Natural killer cell (primary cell): ENCODE measurements around the gene NKX2-4. TPM values are rescaled to one million over a fixed set of nuclear protein-coding genes. Genes with fewer than 3 reads are reported as not detected.

Source experiments
- ATAC-seq, 3 donors: fragments of 150-1000 bp in 2 of 3; fragments of 200-7000 bp in 1 of 3; cut with Tn5 transposase; 1 replicate in 1 of 3; 2 replicates in 2 of 3; pipeline ENCODE4 v1.10.0; 2021; ENCODE audit warnings: mild to moderate bottlenecking in 2 of 3, moderate library complexity in 2 of 3
- DNase-seq, 2 donors: peaks; one replicate each; pipeline versions ENCODE4 v3.0.0 to v3.0.0-alpha.2; 2013 to 2021; ENCODE audit warnings: mixed read lengths in 1 of 2
- H3K27ac ChIP-seq: one replicate; pipeline ENCODE4 v1.5.1; 2013; ENCODE audit warnings: mild to moderate bottlenecking, low read length
- H3K27me3 ChIP-seq: one replicate; pipeline ENCODE4 v1.6.1; 2013; ENCODE audit warnings: low read length; ENCODE audit not compliant: control insufficient read depth, insufficient read depth
- H3K36me3 ChIP-seq: one replicate; pipeline ENCODE4 v1.6.1; 2013; ENCODE audit warnings: low read length; ENCODE audit not compliant: control insufficient read depth, insufficient read depth
- H3K4me1 ChIP-seq: one replicate; pipeline ENCODE4 v1.6.1; 2013; ENCODE audit warnings: low read length; ENCODE audit not compliant: control insufficient read depth, insufficient read depth
- H3K4me3 ChIP-seq: one replicate; pipeline ENCODE4 v1.5.1; 2013; ENCODE audit warnings: low read length
- H3K9me3 ChIP-seq: one replicate; pipeline ENCODE4 v1.6.1; 2013; ENCODE audit warnings: low read length; ENCODE audit not compliant: control insufficient read depth, insufficient read depth
- H3K27ac Mint-ChIP-seq, 2 donors: one replicate each; pipeline ENCODE4 v1.8.0; 2022; ENCODE audit warnings: mild to moderate bottlenecking in 2 of 2, mixed read lengths in 2 of 2, moderate library complexity in 1 of 2
- H3K27me3 Mint-ChIP-seq, 2 donors: one replicate each; pipeline ENCODE4 v1.8.0; 2022; ENCODE audit warnings: low read depth in 2 of 2, mixed read lengths in 2 of 2
- H3K36me3 Mint-ChIP-seq: one replicate; pipeline ENCODE4 v1.8.0; 2022; ENCODE audit warnings: mixed read lengths
- H3K4me1 Mint-ChIP-seq, 2 donors: one replicate each; pipeline ENCODE4 v1.8.0; 2022; ENCODE audit warnings: mixed read lengths in 2 of 2
- H3K4me3 Mint-ChIP-seq: one replicate; pipeline ENCODE4 v1.8.0; 2022; ENCODE audit warnings: mild to moderate bottlenecking, moderate library complexity, mixed read lengths
- H3K9me3 Mint-ChIP-seq, 2 donors: one replicate each; pipeline ENCODE4 v1.8.0; 2022; ENCODE audit warnings: mixed read lengths in 2 of 2
- WGBS: methylation state at CpG from one replicate; pipeline ENCODE4 v1.1.7; 2013; ENCODE audit warnings: missing lambda C conversion rate; ENCODE audit not compliant: insufficient coverage; 5-methylcytosine and 5-hydroxymethylcytosine counted together
- intact Hi-C: fragments of 100-400 bp; cut with micrococcal nuclease; formaldehyde crosslinking; loops from one replicate; pipeline ENCODE4 v1.14.2; 2022
- total RNA-seq, 4 donors: library from RNA; stranded (reverse); fragments of 120-200 nt in 1 of 4; gene quantifications; one replicate each; pipeline versions ENCODE4 v1.2.3 to v1.2.4, GENCODE V29; 2013 to 2022
- TF ChIP-seq, protein P1 (sequence below): fragments of 200-600 bp; IDR thresholded peaks from one replicate; pipeline ENCODE4 v1.8.0; 2022; ENCODE audit warnings: antibody characterized with exemption

The NKX2-4 gene
- total RNA-seq, 3 donors from 2014 or later (not counting 1 experiment from before 2014, with no cell fraction given): not detected

DNA sequence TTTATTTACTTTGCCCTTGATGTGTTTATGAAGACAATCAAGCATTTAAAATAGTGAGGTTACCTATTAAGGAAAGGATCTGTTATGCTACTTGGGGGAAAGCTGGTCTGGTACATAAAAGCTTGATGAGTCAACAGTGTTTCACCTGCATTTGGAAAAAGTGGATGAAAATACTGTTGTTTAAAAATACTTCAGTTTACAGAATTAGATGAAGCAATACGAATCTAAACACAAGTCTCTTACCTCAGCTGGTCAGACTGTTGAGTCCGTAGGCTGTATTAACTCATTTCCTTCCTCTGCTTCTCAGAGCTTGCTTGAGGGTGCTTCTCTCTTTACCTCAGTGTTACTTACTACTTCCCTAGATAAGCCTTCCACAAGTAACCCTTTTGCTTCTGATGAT lies 36.1 kb downstream of the NKX2-4 start:
- TF ChIP-seq, protein P1, sequence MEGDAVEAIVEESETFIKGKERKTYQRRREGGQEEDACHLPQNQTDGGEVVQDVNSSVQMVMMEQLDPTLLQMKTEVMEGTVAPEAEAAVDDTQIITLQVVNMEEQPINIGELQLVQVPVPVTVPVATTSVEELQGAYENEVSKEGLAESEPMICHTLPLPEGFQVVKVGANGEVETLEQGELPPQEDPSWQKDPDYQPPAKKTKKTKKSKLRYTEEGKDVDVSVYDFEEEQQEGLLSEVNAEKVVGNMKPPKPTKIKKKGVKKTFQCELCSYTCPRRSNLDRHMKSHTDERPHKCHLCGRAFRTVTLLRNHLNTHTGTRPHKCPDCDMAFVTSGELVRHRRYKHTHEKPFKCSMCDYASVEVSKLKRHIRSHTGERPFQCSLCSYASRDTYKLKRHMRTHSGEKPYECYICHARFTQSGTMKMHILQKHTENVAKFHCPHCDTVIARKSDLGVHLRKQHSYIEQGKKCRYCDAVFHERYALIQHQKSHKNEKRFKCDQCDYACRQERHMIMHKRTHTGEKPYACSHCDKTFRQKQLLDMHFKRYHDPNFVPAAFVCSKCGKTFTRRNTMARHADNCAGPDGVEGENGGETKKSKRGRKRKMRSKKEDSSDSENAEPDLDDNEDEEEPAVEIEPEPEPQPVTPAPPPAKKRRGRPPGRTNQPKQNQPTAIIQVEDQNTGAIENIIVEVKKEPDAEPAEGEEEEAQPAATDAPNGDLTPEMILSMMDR: no peak

GRCh38 chr20:21360705-21361104 lies 36.6 kb downstream of the NKX2-4 start:
- ATAC-seq (no peak), DNase-seq (no peak)
- WGBS: no CpG with 5 or more reads among the region's 1 CpG
- Histone ChIP-seq H3K4me1 (no peaks in the 10 kb centered on the region), H3K27ac (no peak overlapping the region), H3K9me3 (no peaks in the 10 kb centered on the region), H3K27me3 (no peaks in the 10 kb centered on the region), H3K36me3 (peaks cover 72% of the 10 kb centered on the region), H3K4me3 (no peak overlapping the region)
- intact Hi-C loops: no loop called here
- H3K27me3 Mint-ChIP-seq: no peaks in the 10 kb centered on the region
- no peak overlapping the region for H3K4me3 Mint-ChIP-seq
- peak overlapping the region; percentile 10 to 47 for H3K27ac Mint-ChIP-seq
- TF ChIP-seq, protein P1: no peak
- H3K36me3 Mint-ChIP-seq: peaks cover 33% of the 10 kb centered on the region
- peaks cover 10 to 16% of the 10 kb centered on the region in 2 donors for H3K4me1 Mint-ChIP-seq
- no peaks in the 10 kb centered on the region for H3K9me3 Mint-ChIP-seq

More for the DNA sequence above, 36.1 kb downstream of the NKX2-4 start:
- intact Hi-C loops: no loop called here
- ATAC-seq (no peak), DNase-seq (no peak)
- Histone ChIP-seq H3K36me3 (peaks cover 68% of the 10 kb centered on the region), H3K4me3 (no peak overlapping the region), H3K27me3 (no peaks in the 10 kb centered on the region), H3K4me1 (no peaks in the 10 kb centered on the region), H3K9me3 (no peaks in the 10 kb centered on the region), H3K27ac (no peak overlapping the region)
- Mint-ChIP-seq H3K36me3 (peaks cover 33% of the 10 kb centered on the region), H3K4me1 (peaks cover 10 to 16% of the 10 kb centered on the region in 2 donors), H3K27me3 (no peaks in the 10 kb centered on the region), H3K4me3 (no peak overlapping the region), H3K9me3 (no peaks in the 10 kb centered on the region), H3K27ac (no peak overlapping the region)
- WGBS: 36% methylated on average over 2 of the region's 2 CpGs

DNA sequence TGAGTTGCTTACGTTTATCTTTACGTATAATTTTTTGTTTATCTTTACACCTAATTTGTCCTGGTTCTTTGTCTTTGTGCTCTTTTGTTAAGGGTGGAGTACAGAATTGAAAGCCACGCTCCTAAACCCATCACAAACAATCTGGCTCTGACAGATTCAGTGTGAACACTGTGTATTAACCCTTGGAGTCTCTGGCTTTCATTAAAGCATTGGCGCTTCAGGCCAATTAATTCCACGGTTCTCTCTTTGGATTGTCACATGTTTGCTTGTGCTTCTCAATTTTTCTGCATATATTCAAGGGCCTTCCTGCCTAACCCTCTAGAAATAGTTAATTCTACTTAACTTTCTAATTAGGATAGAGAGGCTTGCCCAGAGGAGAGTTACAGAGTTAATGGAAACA lies 38.6 kb downstream of the NKX2-4 start:
- no peak for ATAC-seq

DNA sequence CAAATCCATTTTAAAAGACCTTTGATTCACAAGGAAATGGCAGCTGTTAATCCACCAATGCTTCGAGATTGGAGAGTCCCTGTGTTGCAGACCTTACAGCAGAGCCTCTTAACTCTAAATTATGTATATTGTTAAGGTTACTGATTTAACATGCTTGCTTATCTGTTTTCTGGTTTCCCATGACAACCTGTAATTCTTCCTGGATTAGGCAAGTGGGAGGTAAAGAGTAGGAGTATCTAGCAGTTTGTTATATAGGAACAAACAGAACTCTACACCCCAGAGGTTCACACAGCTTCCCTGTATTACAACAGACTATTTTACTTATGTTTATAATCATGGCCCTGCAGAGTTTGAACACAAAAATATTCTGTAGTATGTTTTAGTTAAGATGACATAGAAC lies 39.5 kb downstream of the NKX2-4 start:
- Mint-ChIP-seq H3K36me3 (peaks cover 25% of the 10 kb centered on the region), H3K4me1 (peaks cover 10 to 13% of the 10 kb centered on the region in 2 donors), H3K27me3 (no peaks in the 10 kb centered on the region), H3K27ac (no peak overlapping the region), H3K9me3 (no peaks in the 10 kb centered on the region), H3K4me3 (no peak overlapping the region)
- intact Hi-C loops: no loop called here
- Histone ChIP-seq H3K4me3 (no peak overlapping the region), H3K9me3 (no peaks in the 10 kb centered on the region), H3K27ac (no peak overlapping the region), H3K27me3 (no peaks in the 10 kb centered on the region), H3K36me3 (peaks cover 71% of the 10 kb centered on the region), H3K4me1 (no peaks in the 10 kb centered on the region)
- DNase-seq (no peak), ATAC-seq (no peak)
- 90% methylated on average over 1 of the region's 1 CpG for WGBS
- TF ChIP-seq, protein P1: no peak

More for the DNA sequence above, 38.6 kb downstream of the NKX2-4 start:
- H3K4me3 ChIP-seq: no peak overlapping the region
- H3K36me3 ChIP-seq: peaks cover 78% of the 10 kb centered on the region
- WGBS: 99% methylated on average over 3 of the region's 5 CpGs
- H3K27me3 Mint-ChIP-seq: no peaks in the 10 kb centered on the region
- H3K4me1 Mint-ChIP-seq: peaks cover 10 to 16% of the 10 kb centered on the region in 2 donors
- peaks cover 33% of the 10 kb centered on the region for H3K36me3 Mint-ChIP-seq
- DNase-seq: no peak
- no peaks in the 10 kb centered on the region for H3K9me3 ChIP-seq
- H3K4me3 Mint-ChIP-seq: no peak overlapping the region
- H3K4me1 ChIP-seq: no peaks in the 10 kb centered on the region
- TF ChIP-seq, protein P1: no peak
- no peaks in the 10 kb centered on the region for H3K27me3 ChIP-seq
- no peak overlapping the region for H3K27ac ChIP-seq
- intact Hi-C loops: no loop called here
- no peaks in the 10 kb centered on the region for H3K9me3 Mint-ChIP-seq
- no peak overlapping the region for H3K27ac Mint-ChIP-seq
